Endothelial cell of hepatic sinusoid (primary cell): ENCODE measurements around the gene SEC23B.

ENCODE experiments used
- in situ Hi-C: cut with HindIII; loops from 2 replicates; pipeline ENCODE4 v1.10.0; 2017; ENCODE audit warnings: low sequenced_read_pairs

Gene SEC23B

GRCh38 chr20:18585134-18585533 lies 77.4 kb downstream of the SEC23B start:
- in situ Hi-C loops: no loop called here

- in situ Hi-C loops: no loop called here
Measured at GRCh38 chr20:18587665-18588573, 80.2 kb downstream of the SEC23B start, which contains the start of gene DTD1. TSS of gene DTD1 (plus strand) at chr20:18588054. CDS start at chr20:18588073, 19 bp downstream.

GRCh38 chr20:18588574-18588933 lies 80.8 kb downstream of the SEC23B start:
- in situ Hi-C loops: no loop called here

GRCh38 chr20:18589941-18590674 lies 82.4 kb downstream of the SEC23B start:
- in situ Hi-C loops: no loop called here

- in situ Hi-C loops: no loop called here
Measured at GRCh38 chr20:18596270-18596669, 88.5 kb downstream of the SEC23B start.

- in situ Hi-C loops: no loop called here
Measured at GRCh38 chr20:18609741-18610140, 102.0 kb downstream of the SEC23B start.
